Stimulated activated CD4-positive, alpha-beta T cell treated with anti-CD3 and anti-CD28 coated beads, Interleukin-12 subunit alpha, Interleukin-12 subunit beta, amount 100 ng/mL, for 48 hours (primary cell): ENCODE data around the gene KDM4C.
"Not testable (repeated sequence)": the region's sequence is repeated elsewhere in the genome, so short reads cannot be mapped to it uniquely, and the experiment has no call there.

Source experiments
- DNase-seq, 3 donors: peaks; one replicate each; pipeline ENCODE4 v3.0.0-alpha.2; 2020; ENCODE audit warnings: low read depth in 2 of 3, low spot score in 1 of 3

Gene KDM4C

DNA sequence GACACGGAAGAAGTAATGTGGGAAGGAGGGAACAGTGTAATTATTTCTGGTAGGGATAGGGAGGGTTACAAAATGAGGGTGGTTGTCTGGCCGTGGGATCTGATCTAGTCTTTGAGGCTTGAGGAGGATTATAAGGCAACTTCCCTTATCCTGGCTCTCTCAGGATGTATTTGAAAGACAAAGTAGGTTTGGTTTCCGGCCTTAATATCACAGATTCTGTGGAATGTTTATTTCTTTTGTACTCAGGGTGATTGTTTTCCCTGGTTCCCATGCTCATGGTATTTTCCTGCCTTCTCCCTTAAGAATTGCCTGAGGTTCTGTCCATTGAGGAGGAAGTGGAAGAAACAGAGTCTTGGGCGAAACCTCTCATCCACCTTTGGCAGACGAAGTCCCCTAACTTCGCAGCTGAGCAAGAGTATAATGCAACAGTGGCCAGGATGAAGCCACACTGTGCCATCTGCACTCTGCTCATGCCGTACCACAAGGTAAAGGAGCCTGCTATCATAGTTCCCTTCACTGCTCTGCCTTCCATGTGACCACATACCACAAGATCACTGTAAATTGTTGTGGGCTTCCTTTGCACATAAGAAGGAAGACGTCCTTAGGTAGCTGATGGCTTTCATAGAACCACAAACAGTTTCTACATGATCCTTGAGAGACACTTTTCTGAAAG, 253.8 kb downstream of the KDM4C start:
- no peak for DNase-seq

- no peak for DNase-seq
Observed at GRCh38 chr9:7027996-7028395, 270.2 kb downstream of the KDM4C start.

DNA sequence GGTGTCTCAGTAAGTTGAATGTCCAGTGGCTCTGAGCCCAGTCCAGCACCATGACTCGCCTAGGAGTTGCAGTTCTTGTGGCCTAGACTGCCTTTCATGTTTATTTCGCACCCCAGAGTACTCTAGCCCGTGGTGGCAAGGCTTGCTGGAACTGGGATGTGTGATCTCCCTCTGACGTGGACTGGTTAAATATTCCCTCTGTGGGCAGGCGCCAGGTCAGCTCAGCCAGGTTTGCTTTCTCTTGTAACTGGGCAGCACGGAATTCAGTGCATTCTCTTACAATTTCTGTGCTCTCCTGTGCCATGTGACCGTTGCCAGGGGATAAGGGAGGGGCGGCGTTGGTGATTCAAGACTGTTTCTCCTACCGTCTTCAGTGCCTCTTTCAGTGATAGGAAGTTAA, 270.8 kb downstream of the KDM4C start:
- DNase-seq = no peak

DNA sequence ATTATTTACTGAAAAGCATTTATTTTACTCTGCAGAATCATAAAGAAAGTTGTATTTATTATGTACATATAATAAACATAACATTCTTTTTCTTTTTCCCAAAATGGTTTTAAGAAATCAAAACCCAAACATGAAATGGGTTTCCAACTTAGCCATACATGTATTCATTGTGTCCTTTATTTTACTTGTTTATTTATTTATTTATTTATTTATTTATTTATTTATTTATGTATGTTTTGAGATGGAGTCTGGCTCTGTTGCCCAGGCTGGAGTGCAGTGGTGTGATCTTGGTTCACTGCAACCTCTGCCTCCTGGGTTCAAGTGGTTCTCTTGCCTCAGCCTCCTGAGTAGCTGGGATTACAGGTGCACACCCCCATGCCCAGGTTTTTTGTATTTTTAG, 273.2 kb downstream of the KDM4C start:
- not testable (repeated sequence) for DNase-seq

DNA sequence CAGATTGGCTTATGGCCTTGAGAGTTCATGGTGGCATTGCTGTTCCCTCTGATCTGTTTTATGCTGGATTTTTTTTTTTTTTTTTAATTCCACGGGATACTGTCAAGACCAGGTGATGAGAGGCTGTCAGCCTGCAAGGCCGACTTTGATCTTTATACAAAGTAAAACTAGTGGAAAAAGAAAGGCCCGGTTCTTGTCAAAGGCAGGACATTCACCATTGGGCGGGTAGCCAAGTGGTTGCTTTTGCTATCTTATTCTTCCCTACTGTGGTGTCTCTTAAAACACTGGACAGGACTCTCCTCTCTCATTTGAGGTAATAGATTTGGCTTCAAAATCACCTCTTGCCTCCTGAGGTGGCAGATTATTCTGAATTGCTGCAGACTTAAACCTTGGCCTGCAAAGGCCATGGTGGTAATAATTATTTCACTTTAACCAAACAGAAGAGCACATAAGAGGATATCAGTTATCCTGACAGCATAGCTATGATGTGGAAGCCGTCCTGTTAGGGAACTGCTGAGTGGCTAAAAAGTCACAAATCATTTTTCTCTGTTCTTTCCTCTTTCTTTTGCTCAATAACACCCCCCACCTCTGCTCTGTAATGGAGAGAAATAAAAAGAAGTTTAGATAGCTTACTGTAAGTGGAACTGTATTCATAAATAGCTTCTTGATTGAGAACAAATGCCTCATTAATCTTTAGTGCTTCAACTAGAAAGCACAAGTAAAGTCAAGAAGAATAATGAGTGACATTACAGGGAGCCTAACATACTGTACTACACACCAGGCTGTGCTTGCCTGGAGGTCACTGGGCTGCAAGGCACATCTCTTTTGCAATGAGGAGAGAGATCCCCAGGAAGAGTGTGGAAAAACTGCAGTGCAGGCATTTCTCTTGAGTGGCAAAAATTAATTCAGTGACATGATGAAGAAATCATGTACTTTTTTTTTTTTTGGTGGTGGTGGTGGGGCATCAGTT, 275.6 kb downstream of the KDM4C start:
- DNase-seq = no peak

DNA sequence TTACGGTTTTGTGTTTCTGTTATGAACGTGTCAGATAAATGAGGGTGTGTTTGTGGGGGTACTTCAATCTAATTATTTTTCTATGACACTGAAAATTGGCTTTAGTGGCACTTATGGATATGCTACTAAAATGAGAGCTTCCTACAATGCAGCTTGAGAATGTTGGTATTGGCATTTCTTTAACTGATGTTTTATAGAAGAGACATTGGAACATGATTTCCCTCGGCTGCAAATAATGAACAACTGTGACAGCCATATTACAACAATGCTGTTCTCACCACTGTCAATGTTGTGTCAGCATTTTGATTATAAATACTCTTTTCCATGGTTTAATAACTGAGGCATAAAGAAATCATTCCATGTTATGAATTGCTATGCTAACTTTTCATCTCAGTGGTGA, 279.4 kb downstream of the KDM4C start:
- DNase-seq = no peak

DNA sequence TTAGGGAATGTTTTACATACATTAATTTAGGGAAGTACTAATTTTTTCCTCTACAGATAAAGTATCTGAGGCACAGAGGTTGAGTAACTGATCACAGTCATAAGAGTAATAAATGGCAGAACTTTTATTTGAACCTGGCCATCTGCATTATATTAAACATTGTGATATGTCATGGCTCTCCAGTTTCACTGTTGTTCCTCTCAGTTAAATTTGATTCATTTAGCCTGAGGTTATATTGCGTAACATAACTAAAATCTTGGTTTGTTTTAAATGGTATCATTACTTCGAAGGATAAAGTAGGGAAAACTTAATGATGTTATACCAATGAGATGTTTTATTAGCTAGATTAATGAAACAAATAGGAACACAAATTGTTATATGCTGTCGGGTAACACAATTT, 284.4 kb downstream of the KDM4C start:
- DNase-seq = no peak

DNA sequence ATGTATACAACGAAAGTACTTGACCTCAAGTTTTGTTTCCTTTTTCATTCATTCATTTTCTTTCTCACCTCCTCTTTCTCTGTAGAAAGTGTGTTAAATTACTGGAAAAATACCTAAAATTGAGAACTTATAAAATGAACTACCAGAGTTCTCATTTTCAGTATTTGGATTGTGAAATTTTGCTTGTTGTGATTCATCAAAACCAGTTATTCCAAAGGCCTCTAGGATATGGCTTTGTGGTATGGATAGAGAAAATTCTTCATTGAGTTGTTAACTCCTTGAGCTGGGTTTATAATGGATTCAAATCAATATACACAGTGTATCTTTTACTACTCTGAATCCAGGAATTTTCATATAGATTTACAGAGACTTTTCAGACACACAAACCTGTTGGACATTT, 287.6 kb downstream of the KDM4C start:
- DNase-seq = no peak

DNA sequence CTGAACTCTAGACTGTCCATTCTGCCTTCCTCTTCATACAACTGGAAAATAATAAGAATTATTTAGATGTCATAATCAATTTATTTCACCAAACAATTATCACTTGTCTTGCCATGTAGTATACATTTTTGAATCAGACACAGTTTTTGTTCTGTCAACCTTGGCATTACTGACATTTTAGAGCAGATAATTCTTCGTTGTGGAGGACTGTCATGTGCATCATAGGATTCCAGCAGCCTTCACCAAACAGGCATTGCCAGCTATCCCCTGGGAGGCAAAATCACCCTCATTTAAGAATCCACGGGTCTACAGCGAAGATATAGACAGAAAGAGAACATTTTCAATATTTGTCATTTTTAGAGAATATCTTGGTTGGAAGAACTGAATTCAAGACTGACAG, 293.9 kb downstream of the KDM4C start:
- no peak for DNase-seq

GRCh38 chr9:7053903-7054302, 296.1 kb downstream of the KDM4C start:
- no peak for DNase-seq

GRCh38 chr9:7055171-7055903, 297.6 kb downstream of the KDM4C start:
- no peak for DNase-seq

- DNase-seq = no peak
Observed at GRCh38 chr9:7056254-7056653, 298.5 kb downstream of the KDM4C start.

DNA sequence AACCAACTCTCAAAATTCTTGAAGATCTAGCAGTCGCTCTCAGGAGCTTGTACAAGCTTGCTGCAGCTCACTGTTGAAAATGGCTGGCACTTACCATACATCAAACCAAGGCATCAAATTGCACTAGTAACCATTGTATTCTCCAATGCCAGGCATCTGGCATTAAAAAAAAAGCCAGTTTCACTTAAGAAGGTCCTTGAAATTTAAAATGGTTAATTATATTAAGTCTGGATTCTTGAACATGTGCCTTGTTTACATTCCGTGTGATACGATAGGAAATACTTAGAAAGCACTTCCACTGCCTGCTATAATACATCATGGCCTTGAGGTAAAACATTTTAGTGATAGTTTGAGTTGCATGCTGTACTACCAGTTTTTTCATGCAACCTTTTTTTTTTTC, 300.7 kb downstream of the KDM4C start:
- DNase-seq = no peak

GRCh38 chr9:7067169-7067568, 309.4 kb downstream of the KDM4C start:
- no peak for DNase-seq

GRCh38 chr9:7071916-7072315, 314.1 kb downstream of the KDM4C start:
- DNase-seq = no peak

DNA sequence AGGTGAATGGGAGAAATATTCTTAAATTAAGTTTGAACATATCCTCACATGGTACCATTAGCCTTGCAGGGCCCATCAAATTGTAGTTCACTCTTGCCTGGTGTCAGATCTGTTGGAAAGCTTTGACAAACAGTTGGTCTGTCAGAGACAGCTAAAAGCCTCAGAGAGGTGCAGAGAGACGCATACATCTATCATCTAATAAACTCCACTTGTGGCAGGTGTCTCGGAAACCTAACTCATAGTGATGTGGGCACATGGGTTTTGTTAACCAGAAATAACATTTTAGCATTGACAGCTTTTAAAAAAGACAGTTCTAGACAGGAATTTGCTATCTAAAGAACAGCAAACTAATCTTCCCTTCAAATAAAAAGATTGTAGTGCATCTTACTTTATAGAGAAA, 315.9 kb downstream of the KDM4C start:
- DNase-seq = no peak

GRCh38 chr9:7075154-7075553, 317.4 kb downstream of the KDM4C start:
- no peak for DNase-seq

GRCh38 chr9:7079051-7079450, 321.3 kb downstream of the KDM4C start:
- DNase-seq = no peak

DNA sequence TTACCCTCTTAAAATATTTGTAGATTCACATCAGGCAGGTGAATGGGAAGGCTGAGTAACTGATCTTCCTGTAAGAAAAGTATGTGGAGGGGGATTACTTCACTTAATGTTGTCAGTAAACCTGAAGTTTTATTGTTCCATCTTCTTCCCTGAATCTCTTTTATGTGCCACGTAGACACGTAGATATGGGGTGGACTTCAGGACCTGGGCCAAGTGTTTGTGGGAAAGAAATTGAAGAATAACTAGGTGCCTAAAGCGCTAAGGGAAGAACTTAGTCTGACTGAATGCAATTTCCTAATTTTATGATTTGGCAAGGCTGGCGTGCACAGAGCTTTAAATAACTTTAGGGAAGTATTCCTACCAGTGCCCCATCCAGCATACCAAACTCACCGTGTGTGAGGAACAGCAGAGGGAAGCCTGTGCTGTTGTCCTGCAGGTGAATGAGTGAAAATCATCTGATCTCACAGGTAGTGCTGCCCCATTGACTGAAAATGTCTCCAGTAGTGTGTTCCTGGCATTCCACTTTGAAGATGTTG, 323.4 kb downstream of the KDM4C start:
- no peak for DNase-seq

GRCh38 chr9:7083192-7083591, 325.4 kb downstream of the KDM4C start:
- DNase-seq = no peak

- DNase-seq = no peak
Observed at GRCh38 chr9:7085357-7085756, 327.6 kb downstream of the KDM4C start.

DNA sequence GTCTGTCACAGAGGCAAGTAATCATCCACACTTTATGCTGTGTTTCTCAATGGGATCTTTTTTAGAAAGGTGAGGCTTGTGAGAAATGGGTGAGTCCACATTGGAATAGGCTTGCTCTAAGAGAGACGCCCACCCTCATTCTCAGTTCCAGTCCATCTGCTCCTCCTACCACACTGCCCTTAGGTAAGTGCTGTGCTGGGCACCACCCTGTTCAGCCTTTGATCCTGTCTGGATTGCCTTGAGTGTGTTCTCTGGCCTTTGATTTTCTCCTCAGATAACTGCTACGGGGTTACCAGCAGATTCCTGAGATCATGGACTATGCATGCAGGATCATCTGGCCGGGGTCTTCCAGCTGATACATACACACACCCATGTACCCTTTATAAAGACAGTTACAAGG, 328.6 kb downstream of the KDM4C start:
- DNase-seq = no peak
